OCI-LY7 (cell line): ENCODE measurements around the gene PRF1.

ENCODE experiments used
- EZH2phosphoT487 ChIP-seq: fragments of 200-600 bp; sonication (generic); IDR thresholded peaks from 2 replicates; pipeline ENCODE4 v1.6.1; 2018; ENCODE audit warnings: low read depth, borderline replicate concordance, mild to moderate bottlenecking, mixed run types, antibody characterized with exemption, low read length, moderate library complexity, mixed read lengths
- TF ChIP-seq, protein P1 (sequence below): fragments of 200-600 bp; sonication (generic); conservative IDR thresholded peaks from 2 replicates; pipeline ENCODE4 v1.5.1; 2014; ENCODE audit warnings: mild to moderate bottlenecking, antibody characterized with exemption, low read length, moderate library complexity, mixed read lengths

DNA sequence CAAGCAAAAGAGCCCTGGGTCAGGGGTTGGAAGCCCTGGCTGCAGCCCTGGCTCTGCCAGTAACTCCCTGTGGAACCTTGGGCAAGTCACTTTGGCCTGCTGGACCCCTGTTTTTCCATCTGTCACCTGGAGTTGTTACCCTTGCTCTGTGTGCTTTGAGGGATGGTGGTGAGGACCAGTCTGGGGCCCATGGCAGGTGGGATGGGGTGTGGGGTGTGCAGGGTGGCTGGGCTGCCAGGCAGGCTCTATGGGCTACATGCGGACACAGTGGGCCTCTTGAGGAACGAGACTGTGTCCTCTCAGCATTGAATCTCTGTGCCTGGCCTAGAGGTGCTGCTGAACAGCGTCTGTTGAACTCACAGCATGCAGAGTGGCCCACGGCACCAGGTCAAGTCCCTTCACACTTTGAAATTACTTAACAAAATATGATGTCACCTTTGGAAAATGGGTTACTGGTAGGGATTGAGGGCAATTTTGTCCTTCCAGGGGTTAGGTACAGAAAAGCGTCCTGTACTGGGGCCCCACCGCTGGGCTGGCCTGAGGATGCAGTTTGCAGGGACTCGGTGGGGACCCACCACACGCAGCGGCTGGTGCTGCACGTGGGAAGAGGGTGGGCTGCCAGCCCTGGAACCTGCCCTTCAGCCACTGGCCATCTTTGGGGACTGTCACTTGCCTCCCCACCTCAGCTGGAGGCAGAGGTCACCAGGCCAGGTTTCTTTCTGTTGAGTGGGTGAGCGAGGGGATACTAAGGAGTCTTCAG is 45.3 kb downstream of the PRF1 start:
- TF ChIP-seq, protein P1, sequence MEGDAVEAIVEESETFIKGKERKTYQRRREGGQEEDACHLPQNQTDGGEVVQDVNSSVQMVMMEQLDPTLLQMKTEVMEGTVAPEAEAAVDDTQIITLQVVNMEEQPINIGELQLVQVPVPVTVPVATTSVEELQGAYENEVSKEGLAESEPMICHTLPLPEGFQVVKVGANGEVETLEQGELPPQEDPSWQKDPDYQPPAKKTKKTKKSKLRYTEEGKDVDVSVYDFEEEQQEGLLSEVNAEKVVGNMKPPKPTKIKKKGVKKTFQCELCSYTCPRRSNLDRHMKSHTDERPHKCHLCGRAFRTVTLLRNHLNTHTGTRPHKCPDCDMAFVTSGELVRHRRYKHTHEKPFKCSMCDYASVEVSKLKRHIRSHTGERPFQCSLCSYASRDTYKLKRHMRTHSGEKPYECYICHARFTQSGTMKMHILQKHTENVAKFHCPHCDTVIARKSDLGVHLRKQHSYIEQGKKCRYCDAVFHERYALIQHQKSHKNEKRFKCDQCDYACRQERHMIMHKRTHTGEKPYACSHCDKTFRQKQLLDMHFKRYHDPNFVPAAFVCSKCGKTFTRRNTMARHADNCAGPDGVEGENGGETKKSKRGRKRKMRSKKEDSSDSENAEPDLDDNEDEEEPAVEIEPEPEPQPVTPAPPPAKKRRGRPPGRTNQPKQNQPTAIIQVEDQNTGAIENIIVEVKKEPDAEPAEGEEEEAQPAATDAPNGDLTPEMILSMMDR = no peak
- TF ChIP-seq EZH2phosphoT487 = no peak
